ENCODE data around the gene TMEM203. TPM values are rescaled to one million over a fixed set of nuclear protein-coding genes. Genes with fewer than 3 reads are reported as not detected.

Gene TMEM203
- total and polyA plus RNA-seq, 10 of the 15 experiments (the other 5 are each of a cell fraction or from before 2014, with no cell fraction given): 7.2 to 68.1 (median 33.8) TPM

DNA sequence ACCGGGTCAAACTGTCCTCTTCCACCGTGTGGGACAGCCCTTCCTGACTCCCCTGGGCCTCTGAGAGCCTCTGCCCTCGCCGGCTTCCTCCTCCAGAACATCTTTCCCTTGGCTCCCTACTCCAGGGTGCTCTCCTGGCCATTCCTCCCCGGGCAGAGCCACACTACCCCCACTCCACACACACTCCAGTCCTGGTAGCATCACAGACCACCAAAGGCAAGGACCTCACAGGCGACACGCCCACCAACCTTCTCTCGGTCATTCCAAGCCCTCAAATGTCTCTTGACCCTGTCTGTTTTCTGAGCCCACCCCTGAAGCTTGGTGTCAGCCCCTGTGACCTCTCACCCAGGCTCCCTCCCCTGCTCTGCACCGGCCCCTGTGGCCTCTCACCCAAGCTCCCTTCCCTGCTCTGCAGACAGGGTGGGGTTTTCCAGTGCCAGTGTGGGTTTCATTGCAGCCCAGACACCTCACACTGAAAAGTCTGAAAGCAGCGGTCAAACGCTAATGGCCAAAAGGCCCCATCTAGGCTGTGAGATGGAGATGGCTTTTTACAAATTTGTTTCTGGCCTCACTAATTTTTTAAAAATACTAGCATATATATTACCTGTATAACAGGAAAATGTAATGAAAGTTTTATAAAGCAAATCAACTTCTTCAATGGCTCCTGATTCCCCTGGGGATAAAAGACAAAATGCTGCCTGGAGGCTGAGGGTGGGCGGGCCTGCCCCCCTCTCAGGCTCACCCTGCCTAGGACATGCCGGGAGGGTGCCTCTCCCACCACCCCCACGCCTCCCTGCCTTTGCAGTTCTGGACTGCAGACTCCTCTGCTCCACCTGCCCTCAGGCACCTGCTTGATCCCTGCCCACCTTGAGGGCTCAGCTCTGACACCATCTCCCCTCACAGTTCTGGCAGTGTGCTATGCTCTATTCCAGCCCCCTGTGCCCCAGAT lies 46.1 kb downstream of the TMEM203 start (continued):
- TF ChIP-seq, protein P1, sequence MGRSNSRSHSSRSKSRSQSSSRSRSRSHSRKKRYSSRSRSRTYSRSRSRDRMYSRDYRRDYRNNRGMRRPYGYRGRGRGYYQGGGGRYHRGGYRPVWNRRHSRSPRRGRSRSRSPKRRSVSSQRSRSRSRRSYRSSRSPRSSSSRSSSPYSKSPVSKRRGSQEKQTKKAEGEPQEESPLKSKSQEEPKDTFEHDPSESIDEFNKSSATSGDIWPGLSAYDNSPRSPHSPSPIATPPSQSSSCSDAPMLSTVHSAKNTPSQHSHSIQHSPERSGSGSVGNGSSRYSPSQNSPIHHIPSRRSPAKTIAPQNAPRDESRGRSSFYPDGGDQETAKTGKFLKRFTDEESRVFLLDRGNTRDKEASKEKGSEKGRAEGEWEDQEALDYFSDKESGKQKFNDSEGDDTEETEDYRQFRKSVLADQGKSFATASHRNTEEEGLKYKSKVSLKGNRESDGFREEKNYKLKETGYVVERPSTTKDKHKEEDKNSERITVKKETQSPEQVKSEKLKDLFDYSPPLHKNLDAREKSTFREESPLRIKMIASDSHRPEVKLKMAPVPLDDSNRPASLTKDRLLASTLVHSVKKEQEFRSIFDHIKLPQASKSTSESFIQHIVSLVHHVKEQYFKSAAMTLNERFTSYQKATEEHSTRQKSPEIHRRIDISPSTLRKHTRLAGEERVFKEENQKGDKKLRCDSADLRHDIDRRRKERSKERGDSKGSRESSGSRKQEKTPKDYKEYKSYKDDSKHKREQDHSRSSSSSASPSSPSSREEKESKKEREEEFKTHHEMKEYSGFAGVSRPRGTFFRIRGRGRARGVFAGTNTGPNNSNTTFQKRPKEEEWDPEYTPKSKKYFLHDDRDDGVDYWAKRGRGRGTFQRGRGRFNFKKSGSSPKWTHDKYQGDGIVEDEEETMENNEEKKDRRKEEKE (IDR thresholded peaks at IDR 0.05): no peak
- TF ChIP-seq NR2C1 (IDR thresholded peaks at IDR 0.05): peak; percentile 70
- TF ChIP-seq RELB (IDR thresholded peaks at IDR 0.05; ENCODE audit: low read depth): 0 out of 2 replicates have a peak, but pooled peaks have one; percentile 27
- no peak for TF ChIP-seq ZBTB33 (IDR thresholded peaks at IDR 0.05)

Measured in GM12878 (cell line).